Measurements from ENCODE around the gene SLC2A13.

DNA sequence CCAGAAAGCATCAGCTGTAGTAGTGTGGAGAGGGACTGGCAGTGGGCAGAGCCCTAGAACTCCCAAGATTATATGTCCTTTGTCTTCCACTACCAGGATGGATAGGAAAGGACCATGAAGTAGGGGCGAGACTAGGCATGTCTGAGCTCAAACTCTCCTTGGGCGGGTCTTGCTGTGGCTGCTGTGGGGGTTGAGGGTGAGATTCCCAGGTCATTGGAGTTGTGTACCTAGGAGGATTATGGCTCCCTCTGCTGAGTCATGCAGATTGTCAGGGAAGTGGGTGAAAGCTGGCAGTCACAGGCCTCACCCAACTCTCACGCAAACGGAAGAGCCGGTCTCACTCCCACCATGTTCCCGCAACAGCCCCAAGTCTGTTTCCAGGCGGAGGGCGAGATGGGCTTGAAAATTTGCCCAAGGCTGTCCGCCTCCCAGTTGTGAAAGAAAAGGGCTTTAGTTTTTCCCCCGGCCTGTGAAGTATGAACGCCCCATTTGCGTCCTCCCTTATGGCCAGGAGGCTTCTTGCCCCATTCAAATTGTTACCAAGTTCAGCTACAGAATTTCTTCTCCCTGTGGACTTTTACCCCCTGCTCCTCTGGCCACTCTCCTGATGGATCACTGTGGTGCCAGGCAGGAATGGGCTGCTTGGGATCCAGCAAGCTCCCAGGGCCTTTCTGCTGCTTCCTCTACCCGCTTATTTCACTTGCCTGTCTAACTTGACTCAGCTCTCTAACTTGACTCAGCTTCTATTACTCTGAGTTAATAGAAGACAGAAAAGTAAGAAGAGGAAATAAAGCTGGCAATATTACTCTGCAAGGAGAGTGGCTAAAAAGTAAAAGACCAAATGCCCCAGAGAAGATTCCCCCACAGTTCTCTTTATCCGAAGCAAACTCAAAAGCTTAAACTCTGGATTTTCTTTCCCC lies 159.3 kb downstream of the SLC2A13 start:
- TF ChIP-seq, protein P1, sequence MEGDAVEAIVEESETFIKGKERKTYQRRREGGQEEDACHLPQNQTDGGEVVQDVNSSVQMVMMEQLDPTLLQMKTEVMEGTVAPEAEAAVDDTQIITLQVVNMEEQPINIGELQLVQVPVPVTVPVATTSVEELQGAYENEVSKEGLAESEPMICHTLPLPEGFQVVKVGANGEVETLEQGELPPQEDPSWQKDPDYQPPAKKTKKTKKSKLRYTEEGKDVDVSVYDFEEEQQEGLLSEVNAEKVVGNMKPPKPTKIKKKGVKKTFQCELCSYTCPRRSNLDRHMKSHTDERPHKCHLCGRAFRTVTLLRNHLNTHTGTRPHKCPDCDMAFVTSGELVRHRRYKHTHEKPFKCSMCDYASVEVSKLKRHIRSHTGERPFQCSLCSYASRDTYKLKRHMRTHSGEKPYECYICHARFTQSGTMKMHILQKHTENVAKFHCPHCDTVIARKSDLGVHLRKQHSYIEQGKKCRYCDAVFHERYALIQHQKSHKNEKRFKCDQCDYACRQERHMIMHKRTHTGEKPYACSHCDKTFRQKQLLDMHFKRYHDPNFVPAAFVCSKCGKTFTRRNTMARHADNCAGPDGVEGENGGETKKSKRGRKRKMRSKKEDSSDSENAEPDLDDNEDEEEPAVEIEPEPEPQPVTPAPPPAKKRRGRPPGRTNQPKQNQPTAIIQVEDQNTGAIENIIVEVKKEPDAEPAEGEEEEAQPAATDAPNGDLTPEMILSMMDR (IDR thresholded peaks at IDR 0.05), result no peak
- no peak for TF ChIP-seq POLR2A (IDR thresholded peaks at IDR 0.05)
- no peak for TF ChIP-seq POLR2AphosphoS5 (IDR thresholded peaks at IDR 0.05)
- TF ChIP-seq EP300 (IDR thresholded peaks at IDR 0.05), result no peak

Measured in upper lobe of left lung (tissue), 4 donors.